Stomach (tissue), 4 donors: ENCODE results near the gene HBD.

Experiments
- POLR2A ChIP-seq, 4 donors: fragments of 450-650 bp; IDR thresholded peaks; one replicate each; pipeline ENCODE4 v1.6.1; 2016; ENCODE audit warnings: antibody characterized with exemption in 4 of 4, control low read depth in 2 of 4, mild to moderate bottlenecking in 1 of 4, moderate library complexity in 1 of 4
- TF ChIP-seq, protein P1 (sequence below), 7 experiments: fragments of 450-650 bp in 4 of 7; fragments of 200-600 bp in 3 of 7; sonication (generic) in 3 of 7; IDR thresholded peaks; one replicate each; pipeline ENCODE4 v1.5.1; 2016 to 2019; ENCODE audit warnings: antibody characterized with exemption in 7 of 7, control low read depth in 2 of 7, mild to moderate bottlenecking in 1 of 7

DNA sequence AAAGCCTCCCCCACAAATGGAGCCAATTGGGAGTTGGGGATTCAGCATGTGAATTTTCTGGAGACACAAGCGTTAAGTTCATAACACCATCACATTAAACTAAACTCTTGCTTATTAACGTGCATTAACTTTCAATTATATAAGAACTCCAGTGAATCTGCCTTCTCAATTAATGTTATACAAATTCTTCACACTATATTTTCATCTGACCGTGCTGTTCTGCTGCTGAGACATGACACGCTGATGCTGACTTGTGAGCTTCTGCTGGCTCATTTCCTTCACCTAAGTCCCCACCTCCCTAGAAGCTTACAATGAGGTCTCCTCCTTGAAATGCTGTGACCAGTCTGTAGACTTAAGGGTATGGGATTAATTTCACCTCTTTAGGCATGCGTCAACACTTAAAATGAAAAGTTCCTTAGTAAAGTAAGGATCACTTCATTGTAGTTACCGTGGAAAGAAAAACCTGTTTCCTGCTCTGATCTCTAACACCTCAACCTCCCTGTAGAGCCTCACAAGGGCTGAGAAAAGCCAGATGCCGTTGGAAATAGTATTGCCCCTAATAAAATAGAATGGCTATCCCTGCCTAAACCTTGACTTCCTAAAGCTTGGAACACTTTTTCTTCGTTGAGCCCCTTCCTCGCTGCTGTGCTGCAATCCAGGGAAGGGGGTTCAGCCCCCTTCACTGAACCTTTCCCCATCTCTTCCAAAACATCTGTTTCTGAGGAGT is 18.1 kb upstream of the HBD start:
- TF ChIP-seq POLR2A (IDR thresholded peaks at IDR 0.05): no peak
- TF ChIP-seq, protein P1, sequence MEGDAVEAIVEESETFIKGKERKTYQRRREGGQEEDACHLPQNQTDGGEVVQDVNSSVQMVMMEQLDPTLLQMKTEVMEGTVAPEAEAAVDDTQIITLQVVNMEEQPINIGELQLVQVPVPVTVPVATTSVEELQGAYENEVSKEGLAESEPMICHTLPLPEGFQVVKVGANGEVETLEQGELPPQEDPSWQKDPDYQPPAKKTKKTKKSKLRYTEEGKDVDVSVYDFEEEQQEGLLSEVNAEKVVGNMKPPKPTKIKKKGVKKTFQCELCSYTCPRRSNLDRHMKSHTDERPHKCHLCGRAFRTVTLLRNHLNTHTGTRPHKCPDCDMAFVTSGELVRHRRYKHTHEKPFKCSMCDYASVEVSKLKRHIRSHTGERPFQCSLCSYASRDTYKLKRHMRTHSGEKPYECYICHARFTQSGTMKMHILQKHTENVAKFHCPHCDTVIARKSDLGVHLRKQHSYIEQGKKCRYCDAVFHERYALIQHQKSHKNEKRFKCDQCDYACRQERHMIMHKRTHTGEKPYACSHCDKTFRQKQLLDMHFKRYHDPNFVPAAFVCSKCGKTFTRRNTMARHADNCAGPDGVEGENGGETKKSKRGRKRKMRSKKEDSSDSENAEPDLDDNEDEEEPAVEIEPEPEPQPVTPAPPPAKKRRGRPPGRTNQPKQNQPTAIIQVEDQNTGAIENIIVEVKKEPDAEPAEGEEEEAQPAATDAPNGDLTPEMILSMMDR (IDR thresholded peaks at IDR 0.05): no peak
